Testis (tissue), 3 donors: ENCODE measurements around the gene ITGA11. TPM values are rescaled to one million over a fixed set of nuclear protein-coding genes. Genes with fewer than 3 reads are reported as not detected.

Experiments used
- DNase-seq: peaks from one replicate; pipeline ENCODE4 v3.0.0-alpha.2; 2019
- H3K27ac ChIP-seq, 2 donors: fragments of 200-600 bp; sonication (generic); one replicate each; pipeline ENCODE4 v1.5.1; 2019
- H3K27me3 ChIP-seq: fragments of 200-600 bp; sonication (generic); one replicate; pipeline ENCODE4 v1.5.1; 2019
- H3K36me3 ChIP-seq: fragments of 200-600 bp; sonication (generic); one replicate; pipeline ENCODE4 v1.5.1; 2017; ENCODE audit warnings: low read depth; ENCODE audit errors: missing control alignments
- H3K4me1 ChIP-seq: fragments of 200-600 bp; sonication (generic); one replicate; pipeline ENCODE4 v1.5.1; 2019
- H3K4me3 ChIP-seq, 2 donors: fragments of 200-600 bp; sonication (generic); one replicate each; pipeline ENCODE4 v1.5.1; 2017 to 2019
- H3K9me3 ChIP-seq: fragments of 200-600 bp; sonication (generic); one replicate; pipeline ENCODE4 v1.5.1; 2017
- CTCF ChIP-seq, 3 experiments: fragments of 450-650 bp in 2 of 3; fragments of 200-600 bp in 1 of 3; sonication (generic) in 1 of 3; IDR thresholded peaks; one replicate each; pipeline ENCODE4 v1.5.1; 2016 to 2019; ENCODE audit warnings: antibody characterized with exemption in 3 of 3, mild to moderate bottlenecking in 2 of 3, moderate library complexity in 1 of 3
- POLR2A ChIP-seq: fragments of 450-650 bp; IDR thresholded peaks from one replicate; pipeline ENCODE4 v1.6.1; 2017; ENCODE audit warnings: antibody characterized with exemption, mild to moderate bottlenecking, moderate library complexity
- WGBS, 2 donors: methylation state at CpG; one replicate each; pipeline ENCODE4 v1.1.5; 2018; 5-methylcytosine and 5-hydroxymethylcytosine counted together
- intact Hi-C: fragments of 100-400 bp; cut with DNase I; formaldehyde crosslinking; loops from one replicate; pipeline ENCODE4 v1.15.1; 2023; ENCODE audit warnings: low total_unique reads
- polyA plus RNA-seq: library from polyadenylated mRNA; stranded (reverse); fragments of 350-450 nt; fragmentation: Illumina TruSeq; extraction: RNeasy Lipid Tissue Mini Kit (QIAGEN cat#74804); gene quantifications from one replicate; pipeline ENCODE4 v1.2.3, GENCODE V29; 2014; ENCODE audit warnings: low read depth, low replicate concordance; ENCODE audit not compliant: insufficient read depth
- total RNA-seq, 2 donors: library from RNA; depleted of rRNA; stranded (reverse); fragments of >200 nt; gene quantifications; one replicate each; pipeline ENCODE4 v1.2.3, GENCODE V29; 2016

Gene ITGA11
- total and polyA plus RNA-seq, 3 donors from 2014 or later = 4.3 to 6.6 (median 5.6) TPM

GRCh38 chr15:68370768-68371151 is 61.2 kb downstream of the ITGA11 start:
- no peaks in the 10 kb centered on the region for H3K36me3 ChIP-seq
- TF ChIP-seq POLR2A (no peak), CTCF (IDR thresholded peaks at IDR 0.05) (no peak)
- H3K9me3 ChIP-seq = no peaks in the 10 kb centered on the region
- no peak for DNase-seq
- peak overlapping the region; percentile 20 to 33 for H3K27ac ChIP-seq
- no peaks in the 10 kb centered on the region for H3K27me3 ChIP-seq
- H3K4me1 ChIP-seq = peaks cover 23% of the 10 kb centered on the region
- WGBS, 2 donors = 61 to 73% methylated on average over 9 of the region's 9 CpGs
- no peak overlapping the region for H3K4me3 ChIP-seq
- intact Hi-C loops = no loop called here

- DNase-seq = no peak
Measured at GRCh38 chr15:68369931-68370767, 61.8 kb downstream of the ITGA11 start.

GRCh38 chr15:68368731-68369435 is 63.1 kb downstream of the ITGA11 start:
- intact Hi-C loops = no loop called here
- DNase-seq = no peak
- no peaks in the 10 kb centered on the region for H3K27me3 ChIP-seq
- H3K4me1 ChIP-seq = peaks cover 32% of the 10 kb centered on the region
- H3K27ac ChIP-seq = no peak overlapping the region
- WGBS, 2 donors = 88 to 94% methylated on average over 9 of the region's 9 CpGs
- TF ChIP-seq CTCF (IDR thresholded peaks at IDR 0.05) (no peak), POLR2A (no peak)
- no peak overlapping the region for H3K4me3 ChIP-seq
- H3K9me3 ChIP-seq = no peaks in the 10 kb centered on the region
- no peaks in the 10 kb centered on the region for H3K36me3 ChIP-seq

More at GRCh38 chr15:68369931-68370767, 61.8 kb downstream of the ITGA11 start:
- H3K36me3 ChIP-seq = no peaks in the 10 kb centered on the region
- peak overlapping the region; percentile 20 to 33 for H3K27ac ChIP-seq
- TF ChIP-seq POLR2A (no peak), CTCF (IDR thresholded peaks at IDR 0.05) (no peak)
- no peaks in the 10 kb centered on the region for H3K9me3 ChIP-seq
- no peaks in the 10 kb centered on the region for H3K27me3 ChIP-seq
- peaks cover 28% of the 10 kb centered on the region for H3K4me1 ChIP-seq
- 92% methylated on average over 11 to 22 of the region's 24 CpGs for WGBS, 2 donors
- no peak overlapping the region for H3K4me3 ChIP-seq
- intact Hi-C loops = no loop called here

- intact Hi-C loops = no loop called here
- WGBS, 2 donors = 50 to 70% methylated on average over 4 to 5 of the region's 5 CpGs
Measured at GRCh38 chr15:68367992-68368391, 64.0 kb downstream of the ITGA11 start.

More at GRCh38 chr15:68367992-68368391, 64.0 kb downstream of the ITGA11 start:
- Histone ChIP-seq H3K36me3 (no peaks in the 10 kb centered on the region), H3K27ac (no peak overlapping the region), H3K4me3 (no peak overlapping the region), H3K4me1 (peaks cover 41% of the 10 kb centered on the region), H3K27me3 (no peaks in the 10 kb centered on the region), H3K9me3 (no peaks in the 10 kb centered on the region)
- TF ChIP-seq CTCF (IDR thresholded peaks at IDR 0.05) (no peak), POLR2A (no peak)
- DNase-seq = no peak
